Cerebellar cortex (tissue), 1 donor: Measurements from ENCODE around the gene AP2A2.

Experiments used
- DNase-seq: peaks from one replicate; pipeline ENCODE4 v3.0.0-alpha.2; 2015; ENCODE audit warnings: low spot score

AP2A2 gene

DNA sequence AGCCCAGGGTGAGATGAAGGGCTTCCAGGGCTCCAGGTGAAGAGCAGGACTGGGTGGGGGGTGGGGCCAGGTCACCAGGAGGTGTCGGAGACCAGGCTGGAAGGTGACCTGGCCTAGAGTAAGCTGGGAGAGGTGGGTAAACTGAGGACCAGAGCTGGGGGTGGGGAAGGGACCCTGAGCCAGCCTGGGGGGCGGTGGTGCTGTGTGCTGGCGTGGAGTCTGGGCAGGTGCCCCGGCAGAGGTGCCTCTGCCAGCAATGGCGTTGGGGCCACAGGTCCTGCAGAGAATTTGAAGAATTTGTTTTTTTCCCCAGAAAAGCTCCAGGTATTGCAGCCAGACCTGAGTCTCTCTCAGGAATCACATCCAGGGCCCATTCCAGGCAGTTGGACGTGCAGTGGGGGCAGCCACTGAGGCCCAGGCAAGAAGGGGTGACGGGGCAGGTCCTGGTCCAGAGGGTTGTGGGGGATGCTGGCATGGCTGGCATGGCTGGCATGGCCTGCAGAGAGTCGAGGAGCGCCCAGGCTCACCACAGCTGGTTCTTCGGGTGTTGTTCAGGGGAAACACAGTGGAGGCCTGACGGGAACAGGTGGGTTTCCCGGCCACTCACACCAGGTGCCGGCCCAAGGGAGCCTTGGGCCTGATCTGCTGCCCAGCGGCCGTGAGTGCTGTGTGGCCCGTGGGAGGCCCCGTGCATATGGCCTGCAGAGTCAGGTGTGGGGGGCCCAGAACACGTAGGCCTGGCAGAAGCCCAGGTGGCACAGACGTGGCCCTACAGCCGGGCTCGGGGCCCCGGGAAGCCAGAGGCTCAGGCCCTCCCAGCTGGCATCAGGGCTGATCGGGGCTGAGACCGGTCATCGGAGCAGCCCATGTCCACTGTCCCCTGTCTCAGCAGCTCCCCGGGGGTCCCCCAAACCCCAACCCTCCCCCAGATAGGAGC lies 117.2 kb downstream of the AP2A2 start:
- no peak for DNase-seq

DNA sequence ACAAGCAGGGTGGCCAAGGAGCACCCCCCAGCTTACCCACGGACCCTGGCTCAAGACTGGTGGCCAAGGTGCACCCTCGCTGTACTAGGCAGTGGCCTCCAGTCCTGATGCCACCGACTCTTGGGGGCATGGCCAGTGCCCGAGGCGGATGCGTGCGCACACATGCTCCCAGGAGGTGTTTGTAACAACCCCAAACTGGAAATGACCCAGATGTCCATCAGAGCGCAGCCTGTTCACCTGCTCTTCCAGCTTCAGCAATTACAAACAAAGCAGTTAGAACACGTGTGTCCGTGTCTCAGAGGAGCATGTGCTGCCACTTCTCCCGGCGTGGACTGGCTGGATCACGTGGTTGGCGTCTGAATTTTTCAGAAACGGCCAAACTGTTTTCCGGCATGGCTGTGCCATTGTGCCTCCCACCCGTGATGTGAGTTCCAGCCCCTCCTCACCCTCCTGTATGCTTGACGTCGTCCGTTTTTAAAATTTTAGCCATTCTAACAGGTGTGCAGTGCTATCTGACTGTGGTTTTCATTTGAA lies 118.0 kb downstream of the AP2A2 start:
- peak; percentile 21 for DNase-seq

DNA sequence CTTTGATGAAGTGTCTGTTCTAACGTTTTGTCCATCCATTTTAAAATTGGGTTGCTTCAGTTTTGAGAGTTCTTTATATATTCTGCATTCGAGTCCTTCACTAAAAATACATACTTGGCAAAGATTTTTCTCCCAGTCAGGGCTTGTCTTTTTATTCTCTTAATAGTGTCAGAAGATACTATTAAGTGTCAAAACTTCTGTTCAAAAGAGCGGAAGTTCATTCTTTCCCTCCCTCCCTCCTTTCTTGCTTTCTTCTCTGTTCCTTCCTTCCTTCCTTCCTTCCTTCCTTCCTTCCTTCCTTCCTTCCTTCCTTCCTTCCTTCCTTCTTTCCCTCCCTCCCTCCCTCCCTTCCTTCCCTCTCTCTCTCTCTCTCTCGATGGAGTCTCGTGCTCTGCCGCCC lies 118.5 kb downstream of the AP2A2 start:
- DNase-seq: no peak

DNA sequence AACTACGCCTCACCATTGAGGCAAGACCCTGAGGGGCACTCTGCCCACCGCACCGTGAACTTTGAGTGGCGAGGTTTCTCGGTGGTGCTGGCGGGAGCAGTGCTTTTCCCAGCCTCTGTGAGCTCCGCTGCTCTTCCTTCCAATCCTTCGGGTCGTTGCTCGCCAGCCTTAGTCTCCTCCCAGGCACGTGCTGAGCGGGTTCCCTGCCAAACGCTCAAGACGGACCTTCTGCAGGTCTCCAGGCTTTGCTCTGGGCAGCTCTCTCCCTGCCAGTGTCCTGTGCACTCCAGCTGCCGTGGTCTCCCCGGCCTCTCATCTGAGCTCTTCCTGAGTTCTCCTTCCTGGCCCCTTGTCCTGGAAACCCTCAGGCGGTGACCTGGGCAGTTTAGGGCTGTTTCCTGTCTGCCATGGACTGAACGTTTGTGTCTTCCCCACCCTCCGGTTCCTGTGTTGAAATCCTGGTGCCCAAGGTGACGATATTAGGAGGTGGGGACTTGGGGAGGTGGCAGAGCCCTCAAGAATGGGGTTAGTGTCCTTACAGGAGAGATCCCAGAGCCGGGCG lies 122.0 kb downstream of the AP2A2 start:
- no peak for DNase-seq

DNA sequence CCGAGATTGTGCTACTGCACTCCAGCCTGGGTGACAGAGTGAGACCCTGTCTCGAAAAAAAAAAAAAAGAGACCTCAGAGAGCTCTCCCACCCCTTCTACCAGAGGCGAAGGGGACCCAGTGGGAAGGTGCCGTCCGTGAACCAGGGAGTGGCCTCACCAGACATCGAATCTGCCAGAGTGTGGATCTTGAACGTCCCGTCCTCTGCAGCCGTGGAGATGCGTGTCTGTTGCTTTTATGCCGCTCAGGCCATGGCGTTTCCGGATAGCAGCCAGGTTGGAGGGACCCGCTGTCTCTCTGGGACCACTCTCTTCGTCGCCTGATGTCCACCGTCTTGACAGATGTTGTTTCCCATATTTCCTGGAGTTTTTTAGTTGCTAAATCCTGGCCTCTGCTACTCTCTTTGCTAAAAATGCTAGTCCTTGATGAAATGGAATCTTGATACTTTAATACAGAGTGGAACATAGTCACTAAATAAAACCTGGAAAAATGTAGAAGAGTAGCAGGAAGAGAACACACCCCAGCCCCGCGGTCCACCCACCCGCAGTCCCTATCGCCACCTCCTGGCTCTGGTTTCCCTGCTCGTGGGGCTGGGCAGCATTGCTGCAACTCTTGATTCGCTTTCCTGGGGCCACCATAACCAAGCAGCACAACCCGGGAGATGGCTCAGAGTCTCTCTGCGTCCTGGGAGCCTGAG lies 122.9 kb downstream of the AP2A2 start:
- no peak for DNase-seq

DNA sequence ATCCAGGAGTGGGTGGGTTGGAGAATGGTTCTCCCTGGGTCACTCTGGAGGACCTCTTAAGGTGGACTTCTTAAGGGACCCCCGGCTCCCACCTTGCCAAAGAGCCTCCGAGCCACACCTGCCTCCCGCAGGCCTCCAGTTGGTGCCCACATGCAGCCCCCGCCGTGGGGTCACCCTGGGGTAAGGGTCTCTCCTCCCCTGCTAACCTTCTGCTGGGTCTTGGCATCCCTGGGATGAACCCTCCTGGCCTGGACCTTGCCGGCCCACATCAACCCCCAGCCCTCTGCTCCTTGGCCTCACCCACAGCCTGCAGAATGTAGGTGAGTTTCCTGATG lies 123.4 kb downstream of the AP2A2 start:
- DNase-seq: no peak

DNA sequence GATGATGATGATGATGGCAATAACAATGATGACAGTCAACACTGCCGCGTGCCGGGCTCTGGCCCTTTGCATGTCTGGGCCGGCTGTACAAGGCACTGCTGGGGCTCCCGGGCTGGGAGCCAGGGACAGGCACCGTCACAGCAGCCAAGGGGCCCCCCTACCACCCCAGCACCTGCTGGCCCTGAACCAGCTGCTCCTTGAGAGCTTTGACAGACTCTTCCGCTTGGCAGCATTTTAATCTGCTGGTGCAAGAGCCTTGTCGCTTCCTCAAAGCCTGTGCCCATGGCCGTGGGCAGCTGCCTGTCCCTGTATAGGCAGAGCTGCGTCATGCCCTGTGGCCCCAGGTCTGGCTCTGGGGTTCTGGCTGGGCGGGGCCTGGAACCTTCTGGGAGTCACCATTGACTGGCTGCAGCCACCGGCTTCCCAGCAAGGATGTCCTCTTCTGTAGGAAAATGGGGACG lies 123.8 kb downstream of the AP2A2 start:
- DNase-seq: no peak

DNA sequence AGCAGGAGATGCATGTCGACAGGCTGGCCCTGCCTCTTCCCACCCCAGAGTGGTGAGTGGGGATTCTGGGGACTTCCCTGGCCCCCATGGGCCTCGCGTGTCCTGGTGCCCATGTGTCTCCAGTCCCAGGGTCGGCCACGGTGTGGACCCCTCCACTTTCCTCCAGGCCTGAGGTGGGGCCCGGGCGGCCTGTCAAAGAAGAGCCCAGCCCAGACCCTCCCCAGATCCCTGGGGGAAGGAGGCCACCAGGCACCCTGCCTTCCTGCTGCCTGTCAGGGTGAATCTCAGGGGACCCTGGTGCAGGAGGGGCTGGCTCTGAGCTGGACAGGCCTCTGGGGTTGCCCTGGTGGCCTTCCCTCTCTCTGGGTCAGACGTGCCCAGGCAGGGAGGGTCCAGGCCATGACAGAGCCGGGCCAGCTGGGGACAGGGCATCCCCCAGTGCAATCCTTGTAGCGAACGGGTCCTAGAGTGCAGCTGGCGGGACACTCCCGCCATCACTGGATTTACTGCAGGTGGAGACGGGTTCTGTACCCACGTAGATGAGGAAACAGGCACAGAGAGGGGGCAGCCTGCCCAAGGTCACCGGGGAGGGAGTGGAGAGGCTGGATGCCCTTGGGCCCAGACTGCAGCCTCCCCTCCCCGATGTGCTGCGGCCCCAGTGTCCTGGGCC lies 124.4 kb downstream of the AP2A2 start:
- DNase-seq: no peak

DNA sequence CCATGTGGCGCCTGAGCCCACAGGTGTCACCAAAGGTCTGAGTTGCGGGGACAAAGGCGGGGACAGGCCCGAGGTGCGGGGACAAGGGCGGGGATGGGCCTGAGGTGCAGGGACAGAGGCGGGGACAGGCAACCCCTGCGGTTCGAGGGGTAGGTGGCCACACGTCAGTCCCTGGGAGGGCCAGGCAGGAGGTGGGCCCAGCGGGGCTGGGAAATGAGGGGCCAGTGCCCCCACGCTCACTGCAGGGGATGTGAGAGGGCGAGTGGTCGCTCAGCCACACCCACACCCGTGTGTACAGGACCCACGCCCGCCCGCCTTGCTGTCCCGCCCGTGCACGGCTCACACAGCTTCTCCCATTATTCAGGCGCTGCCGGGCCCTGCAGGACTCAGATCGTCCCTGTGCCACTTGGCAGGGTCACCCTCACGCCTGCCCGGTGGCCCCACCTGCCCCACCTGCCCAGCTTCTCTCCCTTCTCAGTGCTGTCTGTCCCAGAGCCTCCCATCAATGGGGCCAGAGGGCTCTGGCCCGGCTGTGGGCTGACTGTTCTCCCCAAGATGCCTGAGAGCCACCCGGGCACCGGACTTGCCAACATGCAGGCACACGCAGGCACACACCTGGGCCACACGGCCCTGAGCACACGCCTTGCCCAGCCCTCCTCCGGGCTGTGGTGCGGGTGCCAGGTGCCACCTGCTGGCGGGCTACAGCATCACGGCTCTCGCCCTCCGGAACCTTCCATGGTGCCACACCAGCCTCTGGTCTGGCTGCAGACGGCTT lies 125.1 kb downstream of the AP2A2 start:
- peak; percentile 76 for DNase-seq

DNA sequence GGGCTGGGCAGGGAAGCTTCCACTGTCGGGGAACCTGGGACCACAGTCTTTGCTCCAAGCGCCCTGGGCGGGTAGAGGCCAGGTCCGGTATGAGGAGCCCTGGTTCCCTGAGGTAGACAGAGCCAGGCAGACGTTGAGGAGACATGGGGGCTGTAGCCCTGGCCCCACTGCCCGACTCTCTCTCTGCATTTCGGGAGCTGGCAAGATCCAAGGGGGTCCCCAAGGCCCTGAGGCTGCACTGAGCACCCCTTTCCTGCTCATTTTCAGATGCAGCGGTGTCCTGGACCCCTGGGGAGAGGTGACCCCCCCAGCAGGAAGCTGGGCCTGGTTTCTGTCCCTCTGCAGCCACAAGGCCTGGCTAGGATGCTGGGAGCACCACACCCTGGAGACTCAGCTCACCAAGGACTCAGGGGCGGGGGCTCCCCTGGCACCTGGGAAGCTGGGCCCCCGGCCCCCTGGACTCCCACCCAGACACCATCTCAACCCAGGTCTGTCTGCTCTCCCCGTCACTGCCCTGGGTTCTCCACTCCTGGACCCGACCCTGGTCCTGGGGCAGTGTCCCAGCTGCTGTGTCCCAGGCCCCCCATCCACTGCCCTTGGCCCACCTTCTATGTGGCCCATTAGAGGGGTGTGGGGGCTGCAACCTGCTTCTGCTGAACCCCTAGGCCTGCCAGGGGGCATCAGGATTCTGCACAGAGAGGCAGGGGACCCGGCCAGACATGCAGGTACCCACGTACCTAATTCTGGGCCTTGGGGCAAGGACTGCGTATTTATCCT lies 125.9 kb downstream of the AP2A2 start:
- DNase-seq: no peak

DNA sequence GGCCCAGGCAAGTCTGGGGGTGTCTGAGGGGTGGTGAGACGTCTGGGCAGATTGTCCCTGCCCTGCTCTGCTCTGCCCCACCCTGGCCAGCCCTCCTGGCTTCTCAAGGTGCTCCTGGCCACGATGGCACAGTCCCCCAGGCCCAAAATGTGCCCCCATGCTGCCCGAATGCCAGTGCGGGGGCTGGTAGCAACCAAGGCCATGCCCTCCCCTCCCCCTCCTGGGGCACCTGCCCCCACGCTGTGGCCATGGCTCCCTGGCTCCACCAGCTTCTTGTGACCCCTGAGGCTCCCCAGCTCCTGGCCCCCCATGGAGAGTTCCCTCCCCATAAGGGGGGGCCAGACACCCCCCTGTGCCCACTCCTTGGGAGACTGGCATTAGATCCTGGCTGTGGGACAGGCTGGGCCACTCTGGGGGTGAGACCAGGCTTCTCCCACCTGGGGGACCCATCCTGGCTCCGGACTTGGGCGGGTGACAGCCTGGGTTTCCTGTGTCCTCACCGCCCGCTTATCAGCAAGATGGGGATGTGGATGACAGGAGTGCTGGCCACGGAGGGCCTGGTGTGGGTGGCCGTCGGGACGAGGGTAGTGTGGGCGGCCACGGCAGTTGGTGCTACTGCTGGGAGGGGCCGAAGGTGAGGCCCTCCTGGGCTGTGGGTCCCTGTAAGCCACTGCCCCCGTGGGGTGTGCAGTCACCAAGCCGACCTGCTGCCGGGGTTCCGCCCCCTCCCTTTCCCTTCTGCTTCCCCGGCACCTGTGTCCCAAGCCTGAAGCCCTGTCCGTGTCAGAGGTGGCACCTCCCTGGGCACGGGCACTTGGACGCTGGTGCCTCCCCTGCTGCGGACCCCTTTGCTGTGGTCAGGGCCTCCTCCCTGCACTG lies 126.7 kb downstream of the AP2A2 start:
- no peak for DNase-seq

DNA sequence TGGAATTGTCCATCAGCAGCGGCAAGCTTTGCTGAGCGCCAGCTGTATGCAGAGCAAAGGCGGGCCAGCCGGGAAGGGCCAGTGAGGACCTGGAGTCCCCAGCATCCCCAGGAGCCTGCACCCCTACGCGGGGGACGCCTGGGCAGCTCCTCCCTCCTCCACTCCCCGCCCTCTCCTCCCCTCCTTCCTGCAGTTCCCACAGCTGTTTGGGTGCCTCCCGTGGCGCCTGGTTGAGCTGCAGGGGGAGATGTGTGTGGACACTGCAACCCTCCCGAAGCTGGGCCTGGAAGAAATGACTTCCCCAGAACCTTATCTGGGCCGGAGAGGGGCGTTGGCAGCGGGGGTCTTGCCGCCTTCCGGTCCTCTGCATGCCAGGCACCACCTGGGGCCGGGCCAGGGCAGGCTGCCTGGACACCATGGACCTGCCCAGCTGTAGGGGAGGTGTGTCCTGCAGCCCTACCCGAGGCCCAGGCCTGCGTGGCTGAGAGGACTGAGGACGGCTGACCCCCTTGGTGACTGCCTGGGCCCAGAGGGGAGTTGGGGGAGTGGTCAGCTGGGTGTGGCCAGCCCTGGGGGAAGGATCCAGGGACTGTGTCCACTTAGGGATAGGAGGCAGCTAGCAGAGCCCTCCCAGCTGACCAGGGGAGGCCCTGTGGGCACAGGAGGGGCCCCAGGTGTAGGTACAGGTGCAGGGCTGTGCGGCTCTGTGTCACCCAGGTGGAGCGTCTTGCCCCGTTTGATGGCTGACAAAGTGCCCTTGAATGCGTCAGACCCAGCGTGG lies 127.6 kb downstream of the AP2A2 start:
- no peak for DNase-seq

DNA sequence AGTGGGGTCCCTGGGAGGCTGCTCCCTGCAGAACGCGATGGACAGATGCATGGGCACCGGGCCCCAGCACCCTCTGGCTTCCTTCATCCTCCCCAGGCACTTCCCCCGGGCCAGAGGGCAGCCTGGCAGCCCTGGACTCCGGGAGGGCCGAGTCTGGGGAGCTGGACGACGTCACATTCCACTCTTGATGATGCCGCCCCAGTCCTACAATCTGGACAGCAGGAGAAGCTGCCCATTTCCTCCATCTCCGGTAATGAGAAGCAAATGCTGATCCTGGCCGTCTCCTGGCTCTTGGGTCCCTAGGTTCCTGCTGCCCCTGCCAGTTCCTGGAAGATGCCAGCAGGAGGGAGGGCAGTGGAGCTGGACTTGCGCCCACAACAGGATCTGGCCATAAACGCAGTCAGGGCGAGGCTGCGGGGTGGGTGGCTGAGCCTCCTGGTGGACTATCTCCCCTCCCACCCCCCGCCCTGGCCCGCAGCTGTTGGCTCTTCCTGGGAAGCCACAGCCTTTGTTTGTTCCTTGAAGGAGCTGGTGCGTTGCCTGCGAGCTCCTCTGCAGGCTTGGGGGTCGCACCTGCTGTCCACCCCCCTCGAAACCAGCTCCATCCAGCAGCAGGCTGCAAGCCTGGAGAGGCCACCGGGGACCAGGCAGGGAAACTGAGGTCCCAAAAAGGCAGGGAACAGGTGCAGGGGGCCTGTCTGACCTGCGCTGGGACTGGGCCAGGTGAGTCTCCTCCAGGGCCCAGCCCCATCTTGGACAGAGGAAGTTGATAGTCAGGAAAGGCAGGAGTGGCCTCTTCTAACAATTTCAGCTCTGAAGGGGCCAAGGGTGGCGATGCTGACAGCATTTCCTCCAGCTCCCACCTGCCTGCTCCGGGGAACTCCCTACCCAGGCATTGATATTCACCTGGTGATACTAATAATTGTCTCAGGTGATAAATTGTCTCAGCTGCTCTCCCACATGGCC lies 128.8 kb downstream of the AP2A2 start:
- DNase-seq: peak; percentile 70

DNA sequence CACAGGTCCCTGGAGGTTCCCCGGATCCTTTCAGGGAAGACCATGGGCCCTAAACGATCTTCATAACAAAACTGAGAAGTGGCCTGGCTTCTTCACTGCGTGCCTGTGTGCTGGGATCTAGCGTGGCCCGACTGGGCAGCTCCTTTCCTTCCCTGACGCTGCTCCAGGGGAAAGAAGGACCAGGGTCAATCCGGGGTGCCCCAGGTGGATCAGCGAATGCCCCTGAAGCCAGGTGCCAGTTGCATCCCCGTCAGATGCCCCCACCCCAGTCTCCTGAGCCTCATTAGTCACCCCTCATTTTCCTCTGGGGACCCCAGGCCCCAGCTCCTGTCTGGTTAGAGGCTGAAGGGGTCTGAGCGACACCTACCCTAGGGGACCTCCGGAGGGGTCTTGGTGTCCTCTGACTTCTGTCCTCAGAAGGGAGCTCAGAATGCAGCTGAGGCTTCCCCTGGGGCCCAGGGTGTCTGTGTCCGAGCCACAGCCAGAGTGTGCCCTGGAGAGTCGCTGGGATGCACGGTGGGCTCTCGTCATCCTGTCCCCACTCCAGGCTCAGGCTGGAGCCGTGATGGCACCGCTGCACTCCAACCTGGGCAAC lies 129.5 kb downstream of the AP2A2 start:
- no peak for DNase-seq

DNA sequence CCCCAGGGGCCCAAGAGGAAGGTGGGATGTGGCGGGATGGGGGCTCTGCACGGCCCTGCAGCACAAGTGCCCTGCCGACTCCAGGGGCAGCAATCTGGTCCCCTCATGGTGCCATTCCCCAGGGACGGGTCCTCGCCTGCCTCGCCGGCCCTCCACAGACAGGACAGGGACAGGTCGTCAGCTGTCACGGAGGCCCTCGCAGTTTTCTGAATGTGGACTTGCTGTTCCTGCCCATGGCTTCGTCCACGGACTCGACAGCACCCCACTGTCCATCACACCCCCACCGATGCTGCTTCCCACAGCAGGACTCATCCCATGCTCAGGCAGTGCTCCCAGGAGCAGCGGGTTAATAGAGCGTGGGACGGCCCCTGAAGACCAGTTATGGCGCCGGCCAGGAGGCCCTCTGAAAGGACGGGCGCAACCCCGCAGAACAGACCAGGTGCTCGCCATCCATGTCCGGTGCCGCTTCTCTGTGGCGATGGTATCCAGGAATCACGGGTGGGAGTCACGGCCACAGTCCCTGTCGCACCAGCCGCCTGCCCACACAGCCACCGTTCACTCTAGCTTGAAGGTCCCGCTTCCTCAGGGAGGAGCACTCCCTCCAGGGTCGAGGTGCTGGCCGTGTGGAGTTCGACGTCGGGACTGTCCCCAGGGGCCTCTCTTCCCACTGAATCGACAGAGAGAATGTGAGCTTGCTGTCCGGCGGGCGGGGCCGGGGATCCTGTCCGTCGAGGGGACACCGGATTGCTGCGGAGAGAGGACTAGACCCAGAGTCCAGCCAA lies 130.5 kb downstream of the AP2A2 start:
- DNase-seq: no peak

DNA sequence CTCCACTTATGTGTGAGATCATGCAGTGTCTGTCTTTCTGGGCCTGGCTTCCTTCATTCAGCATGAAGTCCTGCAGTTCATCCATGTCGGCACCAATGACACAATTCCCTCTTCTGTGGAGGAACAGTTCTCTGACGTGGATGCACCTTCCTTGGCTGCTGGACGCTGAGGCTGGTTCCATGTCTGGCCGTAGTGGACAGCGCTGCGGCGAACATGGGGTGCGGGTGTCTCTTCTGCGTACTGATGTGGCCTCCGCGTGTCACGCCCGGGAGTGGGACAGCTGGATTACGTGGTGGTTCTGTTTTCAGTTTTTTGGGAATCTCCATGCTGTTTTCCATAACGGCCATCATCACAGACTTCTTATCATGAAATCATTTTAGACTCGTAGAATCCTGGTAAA lies 132.1 kb downstream of the AP2A2 start:
- DNase-seq: no peak
